ENCODE measurements around the gene GASK1A.

Gene GASK1A

GRCh38 chr3:43032646-43033628 lies 53.8 kb downstream of the GASK1A start:
- H3K36me3 ChIP-seq (ENCODE audit: control insufficient read depth, insufficient read depth, low read length): no peaks in the 10 kb centered on the region
- TF ChIP-seq CTCF (IDR thresholded peaks at IDR 0.05; ENCODE audit: insufficient read depth, low read length, poor library complexity, severe bottlenecking): no peak
- no peak overlapping the region for H3K4me3 ChIP-seq (replicated peaks; ENCODE audit: low read depth, low read length)
- DNase-seq (ENCODE audit: extremely low read depth, insufficient read length): no peak
- H3K27me3 ChIP-seq (replicated peaks; ENCODE audit: control insufficient read depth, insufficient read depth, low read length): peaks cover 1% of the 10 kb centered on the region; the same call in 1 of the 2 replicates

- no peak for DNase-seq (ENCODE audit: extremely low read depth, insufficient read length)
- Histone ChIP-seq H3K36me3 (ENCODE audit: control insufficient read depth, insufficient read depth, low read length) (no peaks in the 10 kb centered on the region), H3K27me3 (replicated peaks; ENCODE audit: control insufficient read depth, insufficient read depth, low read length) (peaks cover 1% of the 10 kb centered on the region; the same call in 1 of the 2 replicates), H3K4me3 (replicated peaks; ENCODE audit: low read depth, low read length) (no peak overlapping the region)
- no peak for TF ChIP-seq CTCF (IDR thresholded peaks at IDR 0.05; ENCODE audit: insufficient read depth, low read length, poor library complexity, severe bottlenecking)
Measured at GRCh38 chr3:43034200-43034599, 55.1 kb downstream of the GASK1A start.

GRCh38 chr3:43034911-43035310 lies 55.8 kb downstream of the GASK1A start:
- H3K4me3 ChIP-seq (replicated peaks; ENCODE audit: low read depth, low read length): no peak overlapping the region
- no peak for DNase-seq (ENCODE audit: extremely low read depth, insufficient read length)

GRCh38 chr3:43035801-43036365 lies 56.8 kb downstream of the GASK1A start:
- Histone ChIP-seq H3K27me3 (replicated peaks; ENCODE audit: control insufficient read depth, insufficient read depth, low read length) (peaks cover 1% of the 10 kb centered on the region; the same call in 1 of the 2 replicates), H3K4me3 (replicated peaks; ENCODE audit: low read depth, low read length) (no peak overlapping the region), H3K36me3 (ENCODE audit: control insufficient read depth, insufficient read depth, low read length) (no peaks in the 10 kb centered on the region)
- TF ChIP-seq CTCF (IDR thresholded peaks at IDR 0.05; ENCODE audit: insufficient read depth, low read length, poor library complexity, severe bottlenecking): no peak
- no peak for DNase-seq (ENCODE audit: extremely low read depth, insufficient read length)

More at GRCh38 chr3:43034911-43035310, 55.8 kb downstream of the GASK1A start:
- peaks cover 1% of the 10 kb centered on the region; the same call in 1 of the 2 replicates for H3K27me3 ChIP-seq (replicated peaks; ENCODE audit: control insufficient read depth, insufficient read depth, low read length)
- no peaks in the 10 kb centered on the region for H3K36me3 ChIP-seq (ENCODE audit: control insufficient read depth, insufficient read depth, low read length)
- TF ChIP-seq CTCF (IDR thresholded peaks at IDR 0.05; ENCODE audit: insufficient read depth, low read length, poor library complexity, severe bottlenecking): no peak

- Histone ChIP-seq H3K36me3 (ENCODE audit: control insufficient read depth, insufficient read depth, low read length) (no peaks in the 10 kb centered on the region), H3K27me3 (replicated peaks; ENCODE audit: control insufficient read depth, insufficient read depth, low read length) (peaks cover 1% of the 10 kb centered on the region; the same call in 1 of the 2 replicates), H3K4me3 (replicated peaks; ENCODE audit: low read depth, low read length) (no peak overlapping the region)
- no peak for TF ChIP-seq CTCF (IDR thresholded peaks at IDR 0.05; ENCODE audit: insufficient read depth, low read length, poor library complexity, severe bottlenecking)
- DNase-seq (ENCODE audit: extremely low read depth, insufficient read length): no peak
Measured at GRCh38 chr3:43036621-43037423, 57.7 kb downstream of the GASK1A start.
